Neural progenitor cell (in vitro differentiated cells): ENCODE measurements around the gene TSHZ1. TPM values are rescaled to one million over a fixed set of nuclear protein-coding genes. Genes with fewer than 3 reads are reported as not detected.

Source experiments
- DNase-seq: peaks from one replicate; pipeline ENCODE4 v3.0.0-alpha.2; 2016; ENCODE audit warnings: low spot score
- H2AFZ ChIP-seq: fragments of 200-600 bp; sonication (generic); replicated peaks from 2 replicates; pipeline ENCODE4 v1.6.1; 2016; ENCODE audit warnings: antibody characterized with exemption
- H3F3A ChIP-seq: fragments of 200-600 bp; sonication (generic); 2 replicates; pipeline ENCODE4 v1.6.1; 2016; ENCODE audit warnings: antibody characterized with exemption, low read depth
- H3K27ac ChIP-seq: fragments of 200-600 bp; sonication (generic); 2 replicates; pipeline ENCODE4 v1.5.1; 2016; ENCODE audit warnings: mild to moderate bottlenecking
- H3K27me3 ChIP-seq: fragments of 200-600 bp; sonication (generic); 2 replicates; pipeline ENCODE4 v1.6.1; 2016; ENCODE audit warnings: mild to moderate bottlenecking, moderate library complexity
- H3K36me3 ChIP-seq: fragments of 200-600 bp; sonication (generic); 2 replicates; pipeline ENCODE4 v1.5.1; 2016
- H3K4me1 ChIP-seq: fragments of 200-600 bp; sonication (generic); 2 replicates; pipeline ENCODE4 v1.6.1; 2016; ENCODE audit warnings: mixed run types
- H3K4me2 ChIP-seq: fragments of 200-600 bp; sonication (generic); 2 replicates; pipeline ENCODE4 v1.6.1; 2016
- H3K4me3 ChIP-seq: fragments of 200-600 bp; sonication (generic); 2 replicates; pipeline ENCODE4 v1.5.1; 2016
- H3K79me2 ChIP-seq: fragments of 200-600 bp; sonication (generic); 2 replicates; pipeline ENCODE4 v1.6.1; 2016; ENCODE audit warnings: low read depth
- H3K9ac ChIP-seq: fragments of 200-600 bp; sonication (generic); 2 replicates; pipeline ENCODE4 v1.6.1; 2016
- H3K9me3 ChIP-seq: fragments of 200-600 bp; sonication (generic); 2 replicates; pipeline ENCODE4 v1.5.1; 2016; ENCODE audit warnings: low read depth
- H4K20me1 ChIP-seq: fragments of 200-600 bp; sonication (generic); 2 replicates; pipeline ENCODE4 v1.6.1; 2016; ENCODE audit warnings: low read depth
- H3K27ac Mint-ChIP-seq: 3 replicates; pipeline ENCODE4 v1.8.0; 2021; ENCODE audit warnings: mixed read lengths
- H3K27me3 Mint-ChIP-seq: 2 replicates; pipeline ENCODE4 v1.8.0; 2022; ENCODE audit warnings: low read depth, mild to moderate bottlenecking, inconsistent platforms, moderate library complexity, mixed read lengths; ENCODE audit not compliant: insufficient read depth
- H3K36me3 Mint-ChIP-seq: 3 replicates; pipeline ENCODE4 v1.8.0; 2021; ENCODE audit warnings: mixed read lengths
- H3K4me1 Mint-ChIP-seq: 3 replicates; pipeline ENCODE4 v1.8.0; 2021; ENCODE audit warnings: mixed read lengths
- H3K4me3 Mint-ChIP-seq: 3 replicates; pipeline ENCODE4 v1.8.0; 2021; ENCODE audit warnings: mild to moderate bottlenecking, moderate library complexity, mixed read lengths
- H3K9me3 Mint-ChIP-seq: 3 replicates; pipeline ENCODE4 v1.8.0; 2020; ENCODE audit warnings: mixed read lengths
- EZH2 ChIP-seq: fragments of 200-600 bp; sonication (generic); IDR thresholded peaks from 2 replicates; pipeline ENCODE4 v1.6.1; 2017; ENCODE audit warnings: antibody characterized with exemption, mild to moderate bottlenecking, moderate library complexity
- EZH2phosphoT487 ChIP-seq: fragments of 200-600 bp; sonication (generic); IDR thresholded peaks from 2 replicates; pipeline ENCODE4 v1.6.1; 2017; ENCODE audit warnings: antibody characterized with exemption
- total RNA-seq: library from RNA; depleted of rRNA; stranded (reverse); fragments of >200 nt; gene quantifications from 2 replicates; pipeline ENCODE4 v1.2.3, GENCODE V29; 2015; ENCODE audit warnings: low replicate concordance
- TF ChIP-seq, protein P1 (sequence below): fragments of 200-600 bp; sonication (generic); IDR thresholded peaks from 2 replicates; pipeline ENCODE4 v1.5.1; 2017; ENCODE audit warnings: antibody characterized with exemption, mild to moderate bottlenecking

Gene TSHZ1
- total RNA-seq, 1 donor from 2014 or later: 0.06 TPM

DNA sequence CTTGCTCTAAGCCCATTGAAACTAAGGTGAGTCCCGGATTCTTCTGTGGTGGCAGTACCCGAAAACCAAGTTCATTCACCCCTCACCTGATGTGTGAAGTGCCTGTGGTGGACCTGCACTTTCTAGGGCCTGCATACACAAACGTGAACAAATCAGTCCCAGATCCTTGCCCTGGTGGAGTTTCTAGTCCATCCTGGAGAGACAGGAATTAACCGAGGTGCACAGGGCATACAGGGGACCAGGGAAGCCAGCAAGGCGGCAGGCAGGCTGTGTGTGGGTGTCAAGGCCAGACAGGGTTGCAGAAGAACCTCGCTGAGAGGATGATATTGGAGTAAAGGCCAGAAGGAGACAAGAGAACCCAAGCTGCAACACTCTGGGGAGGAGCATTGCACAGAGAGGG, 110.8 kb downstream of the TSHZ1 start:
- peaks cover 4% of the 10 kb centered on the region for H3K9me3 ChIP-seq
- no peaks in the 10 kb centered on the region for H3K4me1 Mint-ChIP-seq
- H4K20me1 ChIP-seq: no peaks in the 10 kb centered on the region
- H3K4me2 ChIP-seq: no peak overlapping the region
- H3K9me3 Mint-ChIP-seq: peaks cover 10% of the 10 kb centered on the region
- no peaks in the 10 kb centered on the region for H3K4me1 ChIP-seq
- H3K4me3 ChIP-seq: no peak overlapping the region
- no peak overlapping the region for H3K27ac ChIP-seq
- TF ChIP-seq EZH2phosphoT487 (no peak), EZH2 (no peak)
- TF ChIP-seq, protein P1, sequence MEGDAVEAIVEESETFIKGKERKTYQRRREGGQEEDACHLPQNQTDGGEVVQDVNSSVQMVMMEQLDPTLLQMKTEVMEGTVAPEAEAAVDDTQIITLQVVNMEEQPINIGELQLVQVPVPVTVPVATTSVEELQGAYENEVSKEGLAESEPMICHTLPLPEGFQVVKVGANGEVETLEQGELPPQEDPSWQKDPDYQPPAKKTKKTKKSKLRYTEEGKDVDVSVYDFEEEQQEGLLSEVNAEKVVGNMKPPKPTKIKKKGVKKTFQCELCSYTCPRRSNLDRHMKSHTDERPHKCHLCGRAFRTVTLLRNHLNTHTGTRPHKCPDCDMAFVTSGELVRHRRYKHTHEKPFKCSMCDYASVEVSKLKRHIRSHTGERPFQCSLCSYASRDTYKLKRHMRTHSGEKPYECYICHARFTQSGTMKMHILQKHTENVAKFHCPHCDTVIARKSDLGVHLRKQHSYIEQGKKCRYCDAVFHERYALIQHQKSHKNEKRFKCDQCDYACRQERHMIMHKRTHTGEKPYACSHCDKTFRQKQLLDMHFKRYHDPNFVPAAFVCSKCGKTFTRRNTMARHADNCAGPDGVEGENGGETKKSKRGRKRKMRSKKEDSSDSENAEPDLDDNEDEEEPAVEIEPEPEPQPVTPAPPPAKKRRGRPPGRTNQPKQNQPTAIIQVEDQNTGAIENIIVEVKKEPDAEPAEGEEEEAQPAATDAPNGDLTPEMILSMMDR: no peak
- no peaks in the 10 kb centered on the region for H3K36me3 ChIP-seq
- H2AFZ ChIP-seq: no peak overlapping the region
- no peak for DNase-seq
- H3K4me3 Mint-ChIP-seq: no peak overlapping the region
- H3K9ac ChIP-seq: no peak overlapping the region
- no peak overlapping the region for H3K27ac Mint-ChIP-seq
- no peaks in the 10 kb centered on the region for H3K79me2 ChIP-seq
- H3K36me3 Mint-ChIP-seq: peaks cover 1% of the 10 kb centered on the region
- peaks cover 6% of the 10 kb centered on the region for H3K27me3 Mint-ChIP-seq
- H3K27me3 ChIP-seq: no peaks in the 10 kb centered on the region
- H3F3A ChIP-seq: no peaks in the 10 kb centered on the region

GRCh38 chr18:75322206-75322605, 111.6 kb downstream of the TSHZ1 start:
- Mint-ChIP-seq H3K27ac (no peak overlapping the region), H3K4me3 (no peak overlapping the region), H3K9me3 (peaks cover 16% of the 10 kb centered on the region), H3K27me3 (peaks cover 6% of the 10 kb centered on the region), H3K4me1 (no peaks in the 10 kb centered on the region), H3K36me3 (peaks cover 1% of the 10 kb centered on the region)
- H3K4me1 ChIP-seq: no peaks in the 10 kb centered on the region
- H3K4me3 ChIP-seq: no peak overlapping the region
- no peaks in the 10 kb centered on the region for H3F3A ChIP-seq
- no peak overlapping the region for H3K4me2 ChIP-seq
- peaks cover 4% of the 10 kb centered on the region for H3K9me3 ChIP-seq
- no peak for DNase-seq
- H3K79me2 ChIP-seq: no peaks in the 10 kb centered on the region
- no peaks in the 10 kb centered on the region for H3K36me3 ChIP-seq
- H2AFZ ChIP-seq: no peak overlapping the region
- H4K20me1 ChIP-seq: no peaks in the 10 kb centered on the region
- H3K9ac ChIP-seq: no peak overlapping the region
- TF ChIP-seq EZH2phosphoT487 (no peak), EZH2 (no peak)
- TF ChIP-seq, protein P1: no peak
- H3K27me3 ChIP-seq: no peaks in the 10 kb centered on the region
- H3K27ac ChIP-seq: no peak overlapping the region

- Histone ChIP-seq H3K36me3 (no peaks in the 10 kb centered on the region), H4K20me1 (no peaks in the 10 kb centered on the region), H3F3A (no peaks in the 10 kb centered on the region), H3K4me3 (no peak overlapping the region), H3K9me3 (peaks cover 11% of the 10 kb centered on the region), H2AFZ (no peak overlapping the region), H3K27me3 (no peaks in the 10 kb centered on the region), H3K27ac (no peak overlapping the region), H3K9ac (no peak overlapping the region), H3K4me1 (no peaks in the 10 kb centered on the region), H3K79me2 (no peaks in the 10 kb centered on the region), H3K4me2 (no peak overlapping the region)
- no peak overlapping the region for H3K4me3 Mint-ChIP-seq
- peaks cover 4% of the 10 kb centered on the region for H3K27me3 Mint-ChIP-seq
- H3K36me3 Mint-ChIP-seq: peaks cover 1% of the 10 kb centered on the region
- H3K27ac Mint-ChIP-seq: no peak overlapping the region
- no peak for TF ChIP-seq EZH2
- TF ChIP-seq, protein P1: no peak
- TF ChIP-seq EZH2phosphoT487: no peak
- DNase-seq: no peak
- no peaks in the 10 kb centered on the region for H3K4me1 Mint-ChIP-seq
- H3K9me3 Mint-ChIP-seq: peaks cover 20% of the 10 kb centered on the region
Observed at GRCh38 chr18:75323821-75324585, 113.4 kb downstream of the TSHZ1 start.
